ENCODE data around the gene CCND1.
A peak's percentile ranks its signal among the peaks of the same experiment; 100 is the strongest.

CCND1 gene

DNA sequence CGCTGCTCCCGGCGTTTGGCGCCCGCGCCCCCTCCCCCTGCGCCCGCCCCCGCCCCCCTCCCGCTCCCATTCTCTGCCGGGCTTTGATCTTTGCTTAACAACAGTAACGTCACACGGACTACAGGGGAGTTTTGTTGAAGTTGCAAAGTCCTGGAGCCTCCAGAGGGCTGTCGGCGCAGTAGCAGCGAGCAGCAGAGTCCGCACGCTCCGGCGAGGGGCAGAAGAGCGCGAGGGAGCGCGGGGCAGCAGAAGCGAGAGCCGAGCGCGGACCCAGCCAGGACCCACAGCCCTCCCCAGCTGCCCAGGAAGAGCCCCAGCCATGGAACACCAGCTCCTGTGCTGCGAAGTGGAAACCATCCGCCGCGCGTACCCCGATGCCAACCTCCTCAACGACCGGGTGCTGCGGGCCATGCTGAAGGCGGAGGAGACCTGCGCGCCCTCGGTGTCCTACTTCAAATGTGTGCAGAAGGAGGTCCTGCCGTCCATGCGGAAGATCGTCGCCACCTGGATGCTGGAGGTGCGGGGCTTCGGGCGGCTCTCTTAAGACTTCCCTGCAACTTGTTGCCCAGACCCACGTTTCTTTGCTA is at the start of gene CCND1:
Gene CCND1, plus strand, starts transcription at position 162 of the 587 bp plus-strand sequence. Its CDS starts 158 bp downstream, at position 320.
- Histone ChIP-seq H3K4me1 (peaks cover 12 to 73% (median 62%) of the 10 kb centered on the region in 4 donors), H3K9me3 (no peaks in the 10 kb centered on the region), H3K4me3 (peak within 1 kb of the TSS; percentile 72 to 91), H3K27me3 (no peaks in the 10 kb centered on the region), H3K36me3 (peaks cover 0 to 15% (median 7%) of the 10 kb centered on the region in 3 donors), H3K27ac (peak within 1 kb of the TSS; percentile 96)
- intact Hi-C loops (cut with DNase I; ENCODE audit: low total_unique reads): loop anchor here (5.0 to 10.0 kb wide), 3 partner anchors 344 to 836 kb away; partner anchors contain the start of gene CPT1A
- TF ChIP-seq, protein P1, sequence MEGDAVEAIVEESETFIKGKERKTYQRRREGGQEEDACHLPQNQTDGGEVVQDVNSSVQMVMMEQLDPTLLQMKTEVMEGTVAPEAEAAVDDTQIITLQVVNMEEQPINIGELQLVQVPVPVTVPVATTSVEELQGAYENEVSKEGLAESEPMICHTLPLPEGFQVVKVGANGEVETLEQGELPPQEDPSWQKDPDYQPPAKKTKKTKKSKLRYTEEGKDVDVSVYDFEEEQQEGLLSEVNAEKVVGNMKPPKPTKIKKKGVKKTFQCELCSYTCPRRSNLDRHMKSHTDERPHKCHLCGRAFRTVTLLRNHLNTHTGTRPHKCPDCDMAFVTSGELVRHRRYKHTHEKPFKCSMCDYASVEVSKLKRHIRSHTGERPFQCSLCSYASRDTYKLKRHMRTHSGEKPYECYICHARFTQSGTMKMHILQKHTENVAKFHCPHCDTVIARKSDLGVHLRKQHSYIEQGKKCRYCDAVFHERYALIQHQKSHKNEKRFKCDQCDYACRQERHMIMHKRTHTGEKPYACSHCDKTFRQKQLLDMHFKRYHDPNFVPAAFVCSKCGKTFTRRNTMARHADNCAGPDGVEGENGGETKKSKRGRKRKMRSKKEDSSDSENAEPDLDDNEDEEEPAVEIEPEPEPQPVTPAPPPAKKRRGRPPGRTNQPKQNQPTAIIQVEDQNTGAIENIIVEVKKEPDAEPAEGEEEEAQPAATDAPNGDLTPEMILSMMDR (IDR thresholded peaks at IDR 0.05): peak in 1 of 2 experiments; percentile 15
- DNase-seq: peak; percentile 67 to 85

DNA sequence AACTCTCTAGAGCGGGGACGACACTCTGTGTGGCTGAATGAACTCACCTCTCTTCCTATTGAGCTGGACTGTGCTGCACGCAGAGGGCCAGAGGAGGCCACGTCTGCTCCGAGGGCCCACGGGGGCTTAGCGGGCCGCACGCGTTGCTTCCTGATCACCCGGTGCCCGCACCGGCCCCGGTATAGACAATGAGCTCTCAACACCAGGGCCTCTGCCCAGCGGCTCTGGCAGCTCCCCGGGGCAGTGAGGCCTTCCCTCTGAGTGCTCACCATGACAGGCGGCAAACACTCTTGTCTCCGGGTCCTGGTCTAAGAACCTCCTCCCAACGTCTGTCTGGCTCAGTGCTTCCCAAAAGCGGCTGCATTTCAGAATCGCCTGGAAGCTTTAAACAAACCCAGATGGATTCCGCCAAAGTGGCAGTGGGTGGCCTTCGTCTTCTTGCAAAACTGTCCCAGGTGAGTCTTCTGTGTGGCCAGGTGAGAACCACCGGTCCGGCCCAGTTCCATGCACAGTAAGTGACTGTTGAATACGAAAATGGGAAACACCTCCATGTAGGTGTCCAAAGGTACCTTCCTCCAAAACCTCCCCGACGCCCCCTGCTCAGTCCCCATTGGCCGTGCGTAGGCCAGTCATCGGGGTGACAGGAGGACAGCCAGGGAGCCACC is 47.8 kb upstream of the CCND1 start:
- no peaks in the 10 kb centered on the region for H3K4me1 ChIP-seq
- H3K27ac ChIP-seq: no peak overlapping the region
- TF ChIP-seq, protein P1 (IDR thresholded peaks at IDR 0.05): no peak
- intact Hi-C loops (cut with DNase I; ENCODE audit: low total_unique reads): no loop called here
- H3K36me3 ChIP-seq: no peaks in the 10 kb centered on the region
- no peaks in the 10 kb centered on the region for H3K9me3 ChIP-seq
- no peaks in the 10 kb centered on the region for H3K27me3 ChIP-seq
- no peak for DNase-seq
- H3K4me3 ChIP-seq: no peak overlapping the region

DNA sequence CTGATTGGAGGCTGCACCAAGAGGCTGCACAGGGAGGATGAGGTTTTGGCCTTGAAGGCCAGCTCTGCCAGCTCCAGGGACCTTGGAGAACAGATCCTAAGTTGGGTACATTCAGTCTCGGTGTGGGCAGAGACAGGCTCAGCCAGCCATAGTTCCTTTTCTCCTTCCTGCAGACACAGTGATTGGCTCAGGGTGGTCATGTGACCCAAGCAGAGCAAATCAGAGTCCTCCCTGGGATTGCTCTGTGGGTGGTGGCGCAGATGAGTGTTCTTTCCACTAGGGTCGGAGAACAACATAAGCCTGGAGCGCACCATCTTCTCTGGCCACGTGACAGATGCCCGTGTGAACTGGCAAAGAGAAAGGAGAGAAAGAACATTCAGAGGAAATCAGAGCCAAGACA is 47.1 kb upstream of the CCND1 start:
- no peak for DNase-seq
- intact Hi-C loops (cut with DNase I; ENCODE audit: low total_unique reads): no loop called here
- TF ChIP-seq, protein P1 (IDR thresholded peaks at IDR 0.05): no peak
- Histone ChIP-seq H3K36me3 (no peaks in the 10 kb centered on the region), H3K27me3 (no peaks in the 10 kb centered on the region), H3K9me3 (no peaks in the 10 kb centered on the region), H3K27ac (no peak overlapping the region), H3K4me3 (no peak overlapping the region), H3K4me1 (no peaks in the 10 kb centered on the region)

DNA sequence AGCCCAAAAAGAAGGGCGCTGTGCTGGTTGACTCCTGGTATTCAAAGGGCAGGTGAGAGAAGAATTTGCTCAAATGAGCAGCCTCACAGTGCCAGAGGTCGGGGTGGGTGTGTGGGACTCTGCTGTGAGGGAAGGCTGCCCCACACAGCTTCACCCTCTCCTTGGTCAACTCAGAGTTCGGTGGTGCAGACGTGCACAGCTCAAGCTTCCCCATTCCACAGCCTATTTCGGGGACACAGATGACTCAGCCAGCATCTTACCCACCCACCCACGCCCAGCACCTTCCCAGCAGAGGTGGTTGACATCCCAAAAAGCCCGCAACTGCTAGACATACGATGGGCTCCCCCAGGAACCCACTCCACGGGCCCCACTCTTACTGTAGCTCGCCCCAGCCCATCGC is 46.5 kb upstream of the CCND1 start:
- H3K4me3 ChIP-seq: no peak overlapping the region
- no peak for DNase-seq
- H3K36me3 ChIP-seq: no peaks in the 10 kb centered on the region
- no peaks in the 10 kb centered on the region for H3K4me1 ChIP-seq
- TF ChIP-seq, protein P1 (IDR thresholded peaks at IDR 0.05): no peak
- no peak overlapping the region for H3K27ac ChIP-seq
- no peaks in the 10 kb centered on the region for H3K9me3 ChIP-seq
- H3K27me3 ChIP-seq: no peaks in the 10 kb centered on the region
- intact Hi-C loops (cut with DNase I; ENCODE audit: low total_unique reads): no loop called here

DNA sequence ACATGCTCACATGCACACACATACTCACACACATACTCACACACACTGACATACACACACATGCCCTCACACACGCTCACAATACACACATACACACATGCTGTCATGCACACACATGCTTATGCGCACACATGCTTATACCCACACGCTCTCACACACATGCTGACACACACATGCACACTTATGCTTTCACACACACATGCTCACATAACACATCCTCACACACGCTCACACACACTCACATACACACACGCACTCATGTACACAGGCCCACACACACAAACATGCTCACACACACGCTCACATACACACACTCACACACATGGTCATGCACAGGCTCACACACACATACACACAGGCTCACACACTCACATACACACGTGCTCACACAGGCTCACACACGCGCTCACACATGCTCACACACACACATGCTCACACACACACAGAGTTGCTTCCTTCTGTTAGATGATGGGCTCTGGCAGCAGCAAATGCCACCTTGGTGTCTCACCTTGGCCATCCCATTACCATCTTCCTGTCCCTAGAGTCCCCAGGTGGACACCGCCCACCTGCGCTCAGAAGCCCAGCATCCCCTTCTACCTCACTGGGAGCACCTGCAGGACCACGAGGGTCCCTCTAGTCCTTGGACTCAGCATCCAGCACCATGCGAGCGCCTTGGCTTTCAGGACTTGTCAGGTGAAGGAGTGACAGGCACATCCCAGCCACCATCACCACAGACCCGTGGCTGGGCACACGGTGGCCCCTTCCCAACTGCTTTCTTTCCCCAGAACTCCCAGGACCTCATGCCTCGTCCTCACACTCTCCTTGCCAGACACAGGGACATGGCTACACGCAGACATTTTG is 44.9 kb upstream of the CCND1 start:
- TF ChIP-seq, protein P1 (IDR thresholded peaks at IDR 0.05): no peak
- intact Hi-C loops (cut with DNase I; ENCODE audit: low total_unique reads): no loop called here
- Histone ChIP-seq H3K36me3 (no peaks in the 10 kb centered on the region), H3K27me3 (peaks cover 0 to 3% of the 10 kb centered on the region in 2 donors), H3K9me3 (no peaks in the 10 kb centered on the region), H3K4me1 (no peaks in the 10 kb centered on the region), H3K4me3 (no peak overlapping the region), H3K27ac (no peak overlapping the region)
- DNase-seq: no peak
